GM12878 (cell line): ENCODE results near the gene ATP2A3. TPM values are rescaled to one million over a fixed set of nuclear protein-coding genes. Genes with fewer than 3 reads are reported as not detected.

Experiments used
- ATAC-seq: fragments of 200-7000 bp; cut with Tn5 transposase; 3 replicates; pipeline ENCODE4 v1.9.1; 2020; ENCODE audit warnings: mild to moderate bottlenecking, moderate library complexity
- BruUV-seq: library from RNA; stranded (reverse); fragments of 400-500 nt; replicated peaks from 2 replicates; lab custom pipeline; 2021; lab: Mats Ljungman, UMichigan
- CTCF ChIA-PET: fragments of 300-600 bp; sonication (Branson Sonifier 250); formaldehyde crosslinking; extraction: SDS; loops from one replicate; lab custom pipeline; 2021; ENCODE audit warnings: inconsistent platforms; lab: Yijun Ruan, JAX
- POLR2A ChIA-PET: fragments of 350-600 bp; formaldehyde crosslinking; extraction: SDS; loops from one replicate; lab custom pipeline; 2021; ENCODE audit warnings: inconsistent platforms; lab: Charles Lee
- RAD21 ChIA-PET: fragments of 300-600 bp; sonication (Branson Sonifier 250); formaldehyde crosslinking; loops from one replicate; lab custom pipeline; 2023; ENCODE audit warnings: antibody characterized with exemption; ENCODE audit not compliant: unreplicated experiment; lab: Charles Lee
- SMC1A ChIA-PET: fragments of 300-600 bp; sonication (Branson Sonifier 250); formaldehyde crosslinking; loops from one replicate; lab custom pipeline; 2023; ENCODE audit not compliant: unreplicated experiment, uncharacterized antibody; lab: Charles Lee
- DNase-seq: peaks from one replicate; pipeline ENCODE4 v3.0.0-alpha.2; 2011; ENCODE audit warnings: low read depth, low spot score
- FAIRE-seq: peaks from 3 replicates; lab custom pipeline; 2011; peaks lifted over from hg19 to GRCh38; lab: Jason Lieb, UNC
- H2AFZ ChIP-seq: 2 replicates; pipeline ENCODE4 v1.6.0; 2011; ENCODE audit warnings: low read depth, low read length, control low read depth; ENCODE audit not compliant: control insufficient read depth
- H3K27ac ChIP-seq: 2 replicates; pipeline ENCODE4 v1.5.1; 2011; ENCODE audit warnings: control low read depth; ENCODE audit not compliant: control insufficient read depth, insufficient read depth
- H3K27me3 ChIP-seq, 2 experiments: replicated peaks in 1 of 2; 2 replicates each; pipeline versions ENCODE4 v1.6.0 to v1.6.1; 2011; ENCODE audit warnings: low read length in 1 of 2; ENCODE audit not compliant: control insufficient read depth in 2 of 2, insufficient read depth in 2 of 2
- H3K36me3 ChIP-seq, 2 experiments: 2 replicates each; pipeline ENCODE4 v1.5.1; 2011; ENCODE audit warnings: low read length in 1 of 2; ENCODE audit not compliant: control insufficient read depth in 2 of 2, insufficient read depth in 2 of 2
- H3K4me1 ChIP-seq: 2 replicates; pipeline ENCODE4 v1.6.1; 2011; ENCODE audit warnings: mild to moderate bottlenecking, low read length, moderate library complexity, mixed read lengths; ENCODE audit not compliant: control insufficient read depth, insufficient read depth
- H3K4me2 ChIP-seq: 2 replicates; pipeline ENCODE4 v1.6.0; 2011; ENCODE audit warnings: control low read depth; ENCODE audit not compliant: control insufficient read depth, insufficient read depth
- H3K4me3 ChIP-seq: fragments of 200-600 bp; sonication (generic); 2 replicates; pipeline ENCODE4 v1.5.1; 2016
- H3K79me2 ChIP-seq: 2 replicates; pipeline ENCODE4 v1.6.0; 2011; ENCODE audit warnings: low read length; ENCODE audit not compliant: control insufficient read depth, insufficient read depth
- H3K9ac ChIP-seq: 2 replicates; pipeline ENCODE4 v1.8.0; 2011; ENCODE audit warnings: low read length, control low read depth, mixed read lengths; ENCODE audit not compliant: control insufficient read depth, insufficient read depth
- H3K9me3 ChIP-seq: replicated peaks from 3 replicates; pipeline ENCODE4 v1.5.1; 2011; ENCODE audit warnings: mild to moderate bottlenecking, low read length; ENCODE audit not compliant: control insufficient read depth, insufficient read depth
- H4K20me1 ChIP-seq: 2 replicates; pipeline ENCODE4 v1.6.0; 2011; ENCODE audit not compliant: control insufficient read depth, insufficient read depth
- CHD2 ChIP-seq: IDR thresholded peaks from 2 replicates; pipeline ENCODE4 v1.6.1; 2011; ENCODE audit warnings: low read depth, low read length, improper control_type of control experiment, borderline replicate concordance
- E4F1 ChIP-seq: fragments of 450-650 bp; IDR thresholded peaks from 2 replicates; pipeline ENCODE4 v1.6.1; 2018; ENCODE audit warnings: borderline replicate concordance, mild to moderate bottlenecking; ENCODE audit not compliant: partially characterized antibody
- EZH2 ChIP-seq: IDR thresholded peaks from 2 replicates; pipeline ENCODE4 v1.6.1; 2012; ENCODE audit warnings: low read depth, mild to moderate bottlenecking, control low read depth, inconsistent platforms, low read length, borderline replicate concordance; ENCODE audit not compliant: control insufficient read depth
- HDAC2 ChIP-seq: fragments of 200-600 bp; sonication (generic); IDR thresholded peaks from 2 replicates; pipeline ENCODE4 v1.6.1; 2017
- MEF2A ChIP-seq: IDR thresholded peaks from 2 replicates; pipeline ENCODE4 v1.6.1; 2011; ENCODE audit warnings: low read depth, mild to moderate bottlenecking, low read length, moderate library complexity; ENCODE audit not compliant: insufficient read depth
- MLLT1 ChIP-seq: fragments of 450-650 bp; IDR thresholded peaks from 2 replicates; pipeline ENCODE4 v1.6.1; 2016; ENCODE audit warnings: mild to moderate bottlenecking
- NBN ChIP-seq: fragments of 450-650 bp; IDR thresholded peaks from 2 replicates; pipeline ENCODE4 v1.6.1; 2016
- PBX3 ChIP-seq: IDR thresholded peaks from 2 replicates; pipeline ENCODE4 v1.6.1; 2011; ENCODE audit warnings: mild to moderate bottlenecking, low read depth, low read length, moderate library complexity; ENCODE audit not compliant: insufficient replicate concordance
- REST ChIP-seq: IDR thresholded peaks from 2 replicates; pipeline ENCODE4 v1.6.1; 2012; ENCODE audit warnings: mild to moderate bottlenecking, low read depth, low read length
- SMC3 ChIP-seq: IDR thresholded peaks from 2 replicates; pipeline ENCODE4 v1.6.1; 2011; ENCODE audit warnings: low read length, improper control_type of control experiment, borderline replicate concordance
- TARDBP ChIP-seq: IDR thresholded peaks from 2 replicates; pipeline ENCODE4 v1.6.1; 2016; ENCODE audit warnings: borderline replicate concordance
- ZBED1 ChIP-seq: IDR thresholded peaks from 2 replicates; pipeline ENCODE4 v1.6.1; 2016; ENCODE audit warnings: borderline replicate concordance
- ZBTB33 ChIP-seq: fragments of 450-650 bp; IDR thresholded peaks from 2 replicates; pipeline ENCODE4 v1.6.1; 2017; ENCODE audit warnings: mild to moderate bottlenecking
- ZNF207 ChIP-seq: fragments of 450-650 bp; IDR thresholded peaks from 2 replicates; pipeline ENCODE4 v1.6.1; 2014; ENCODE audit warnings: antibody characterized with exemption, mild to moderate bottlenecking, borderline replicate concordance
- WGBS: methylation state at CpG from one replicate; pipeline ENCODE4 v1.1.6; 2016; ENCODE audit warnings: low lambda C conversion rate; ENCODE audit not compliant: insufficient replicate concordance, insufficient coverage; ENCODE audit errors: missing lambda C conversion rate; 5-methylcytosine and 5-hydroxymethylcytosine counted together
- in situ Hi-C: fragments of 300-500 bp; cut with MboI; formaldehyde crosslinking; loops from 9 replicates; pipeline ENCODE4 v1.14.3; 2018; ENCODE audit warnings: mixed read lengths
- intact Hi-C: fragments of 100-400 bp; cut with micrococcal nuclease; formaldehyde crosslinking; loops from one replicate; pipeline ENCODE4 v1.14.2; 2022; ENCODE audit not compliant: unreplicated experiment
- polyA plus RNA-seq, 11 experiments: library from polyadenylated mRNA; depleted of rRNA in 4 of 11; unstranded in 6 of 11; stranded (reverse) in 5 of 11; fragments of >200 nt; fragmentation: Nextera tagmentation in 4 of 11; fragmentation: Illumina TruSeq in 1 of 11; extraction: Ambion mirVana in 4 of 11; extraction: Trizol in 1 of 11; gene quantifications; 1 replicate in 1 of 11; 2 replicates in 10 of 11; pipeline versions ENCODE4 v1.2.1 to v1.2.3, GENCODE V29; 2011 to 2016; ENCODE audit warnings: inconsistent platforms in 2 of 11, missing spikeins in 2 of 11, low read depth in 1 of 11
- total RNA-seq, 4 experiments: library from RNA; depleted of rRNA in 3 of 4; stranded (reverse); fragments of >200 nt in 3 of 4; fragmentation: Illumina TruSeq in 1 of 4; extraction: Trizol in 1 of 4; gene quantifications; 2 replicates each; pipeline versions ENCODE4 v1.2.1 to v1.2.3, GENCODE V29; 2013 to 2021

Gene ATP2A3
- total and polyA plus RNA-seq, 10 of the 15 experiments (the other 5 are each of a cell fraction or from before 2014, with no cell fraction given) = 1.0 to 99.2 (median 37.9) TPM

- no TSS peak for BruUV-seq
- DNase-seq = no peak
- FAIRE-seq = no peak
- in situ Hi-C loops (no loop called here), intact Hi-C loops (no loop called here)
- SMC1A ChIA-PET = interaction anchor here (1.2 kb wide), 1 partner anchor 13 kb away, joined by 4 read pairs; no protein-coding TSS in a partner anchor
- TF ChIP-seq NBN = no peak
- no peak for TF ChIP-seq EZH2
- no peak for TF ChIP-seq MEF2A
- TF ChIP-seq MLLT1 = no peak
- no peak for TF ChIP-seq ZNF207
- TF ChIP-seq ZBED1 = no peak
- no peak for TF ChIP-seq E4F1
- TF ChIP-seq ZBTB33 = no peak
- no peak for TF ChIP-seq REST
- TF ChIP-seq HDAC2 = no peak
- TF ChIP-seq PBX3 = no peak
- no peak for TF ChIP-seq CHD2
- no peak for TF ChIP-seq TARDBP
- no peak for TF ChIP-seq SMC3
- Histone ChIP-seq H3K79me2 (peaks cover 12% of the 10 kb centered on the region), H2AFZ (peak overlapping the region; percentile 37), H3K4me1 (peaks cover 30% of the 10 kb centered on the region), H3K9me3 (no peaks in the 10 kb centered on the region), H3K36me3 (no peaks in the 10 kb centered on the region), H3K4me2 (no peak overlapping the region), H3K4me3 (no peak overlapping the region), H3K9ac (no peak overlapping the region), H3K27ac (no peak overlapping the region), H3K27me3 (no peaks in the 10 kb centered on the region), H4K20me1 (no peaks in the 10 kb centered on the region)
- POLR2A ChIA-PET = no interaction called here
- WGBS = 65% methylated on average over 3 of the region's 3 CpGs
- no peak for ATAC-seq
- CTCF ChIA-PET = interaction anchor here (0.6 to 4.6 kb wide), 4 partner anchors 54 to 124 kb away, joined by 3 to 58 read pairs (median 3); no protein-coding TSS in a partner anchor
- RAD21 ChIA-PET = interaction anchor here (4.1 kb wide), 1 partner anchor 55 kb away, joined by 51 read pairs; no protein-coding TSS in a partner anchor
Observed at GRCh38 chr17:3968015-3968414, 3.8 kb upstream of the ATP2A3 start.
